ENCODE measurements around the gene POLD2.

- TF ChIP-seq, protein P1, sequence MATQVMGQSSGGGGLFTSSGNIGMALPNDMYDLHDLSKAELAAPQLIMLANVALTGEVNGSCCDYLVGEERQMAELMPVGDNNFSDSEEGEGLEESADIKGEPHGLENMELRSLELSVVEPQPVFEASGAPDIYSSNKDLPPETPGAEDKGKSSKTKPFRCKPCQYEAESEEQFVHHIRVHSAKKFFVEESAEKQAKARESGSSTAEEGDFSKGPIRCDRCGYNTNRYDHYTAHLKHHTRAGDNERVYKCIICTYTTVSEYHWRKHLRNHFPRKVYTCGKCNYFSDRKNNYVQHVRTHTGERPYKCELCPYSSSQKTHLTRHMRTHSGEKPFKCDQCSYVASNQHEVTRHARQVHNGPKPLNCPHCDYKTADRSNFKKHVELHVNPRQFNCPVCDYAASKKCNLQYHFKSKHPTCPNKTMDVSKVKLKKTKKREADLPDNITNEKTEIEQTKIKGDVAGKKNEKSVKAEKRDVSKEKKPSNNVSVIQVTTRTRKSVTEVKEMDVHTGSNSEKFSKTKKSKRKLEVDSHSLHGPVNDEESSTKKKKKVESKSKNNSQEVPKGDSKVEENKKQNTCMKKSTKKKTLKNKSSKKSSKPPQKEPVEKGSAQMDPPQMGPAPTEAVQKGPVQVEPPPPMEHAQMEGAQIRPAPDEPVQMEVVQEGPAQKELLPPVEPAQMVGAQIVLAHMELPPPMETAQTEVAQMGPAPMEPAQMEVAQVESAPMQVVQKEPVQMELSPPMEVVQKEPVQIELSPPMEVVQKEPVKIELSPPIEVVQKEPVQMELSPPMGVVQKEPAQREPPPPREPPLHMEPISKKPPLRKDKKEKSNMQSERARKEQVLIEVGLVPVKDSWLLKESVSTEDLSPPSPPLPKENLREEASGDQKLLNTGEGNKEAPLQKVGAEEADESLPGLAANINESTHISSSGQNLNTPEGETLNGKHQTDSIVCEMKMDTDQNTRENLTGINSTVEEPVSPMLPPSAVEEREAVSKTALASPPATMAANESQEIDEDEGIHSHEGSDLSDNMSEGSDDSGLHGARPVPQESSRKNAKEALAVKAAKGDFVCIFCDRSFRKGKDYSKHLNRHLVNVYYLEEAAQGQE (IDR thresholded peaks at IDR 0.05; ENCODE audit: insufficient read depth in 1 of 2, low read depth in 2 of 2, low read length in 2 of 2): no peak
- TF ChIP-seq POLR2AphosphoS5 (IDR thresholded peaks at IDR 0.05; ENCODE audit: low read depth, low read length) (no peak), SIN3A (IDR thresholded peaks at IDR 0.05; ENCODE audit: borderline replicate concordance, insufficient read depth, low read length) (no peak)
Measured at GRCh38 chr7:44080118-44080517, 43.2 kb downstream of the POLD2 start.
